ENCODE measurements around the gene SIPA1L3. TPM values are rescaled to one million over a fixed set of nuclear protein-coding genes. Genes with fewer than 3 reads are reported as not detected.

Gene SIPA1L3
- total and polyA plus RNA-seq, 2 of the 13 experiments (the other 11 are each of a cell fraction or from before 2014, with no cell fraction given), result 5.5 to 7.7 TPM

GRCh38 chr19:38024992-38025908 lies 118.2 kb downstream of the SIPA1L3 start (continued):
- no peak for TF ChIP-seq PATZ1 (CRISPR knock-in tag; IDR thresholded peaks at IDR 0.05)
- TF ChIP-seq KAT7 (CRISPR knock-in tag; IDR thresholded peaks at IDR 0.05; ENCODE audit: borderline replicate concordance), result no peak

- ChIA-PET POLR2A (no interaction called here), CTCF (ENCODE audit: low intra/inter-chr PET ratio, low total read pairs) (no interaction called here)
- Histone ChIP-seq H4K20me1 (ENCODE audit: insufficient read depth, low read length) (no peaks in the 10 kb centered on the region), H3K27me3 (ENCODE audit: control insufficient read depth in 1 of 2, insufficient read depth in 2 of 2, low read length in 2 of 2) (no peaks in the 10 kb centered on the region), H3K4me3 (replicated peaks in 1 of 3; ENCODE audit: insufficient read depth in 1 of 3, low read depth in 2 of 3, low read length in 3 of 3) (no peak overlapping the region), H3K9ac (ENCODE audit: insufficient read depth, low read depth, low read length) (no peak overlapping the region), H3K4me1 (ENCODE audit: insufficient read depth, low read length) (peaks cover 14% of the 10 kb centered on the region), H3K36me3 (replicated peaks in 1 of 2; ENCODE audit: control insufficient read depth in 1 of 2, insufficient read depth in 2 of 2, low read length in 2 of 2) (peaks cover 1 to 3% of the 10 kb centered on the region in 2 experiments; a peak in 1 of 5 replicates), H3K79me2 (ENCODE audit: insufficient read depth, low read length) (no peaks in the 10 kb centered on the region), H3K4me2 (ENCODE audit: low read depth, low read length) (no peak overlapping the region), H2AFZ (ENCODE audit: low read length) (no peak overlapping the region), H3K27ac (ENCODE audit: extremely low read length, insufficient read depth, low read length) (no peak overlapping the region), H3K9me3 (ENCODE audit: low read length) (no peaks in the 10 kb centered on the region)
- TF ChIP-seq SP1 (IDR thresholded peaks at IDR 0.05) (no peak), SP1 (CRISPR knock-in tag; IDR thresholded peaks at IDR 0.05) (no peak), AGO1 (IDR thresholded peaks at IDR 0.05; ENCODE audit: low read depth, low read length, poor library complexity, severe bottlenecking) (no peak), ZNF329 (CRISPR knock-in tag; IDR thresholded peaks at IDR 0.05; ENCODE audit: low read depth) (peak; percentile 89)
- BruUV-seq (replicated peaks), result no TSS peak
- intact Hi-C loops (cut with micrococcal nuclease; ENCODE audit: unreplicated experiment) (no loop called here), in situ Hi-C loops (cut with HindIII; ENCODE audit: extremely low pct_ligation_motif_present, low pct_unique_long_range_greater_than_20kb) (no loop called here)
- FAIRE-seq, result no peak
- ATAC-seq, result no peak
- WGBS (ENCODE audit: low lambda C conversion rate), result 88% methylated on average over 2 of the region's 2 CpGs
- no peak for DNase-seq (ENCODE audit: low spot score)
These were observed 118.9 kb downstream of the SIPA1L3 start for GRCh38 chr19:38025909-38026307.
